Activated naive CD4-positive, alpha-beta T cell treated with anti-CD3 and anti-CD28 coated beads, Interleukin-2, amount 50 U/mL, for 16 hours (primary cell): Measurements from ENCODE around the gene CRHR1.

Source experiments
- DNase-seq: peaks from one replicate; pipeline ENCODE4 v3.0.0-alpha.2; 2020

CRHR1 gene

GRCh38 chr17:45824901-45825492 lies 40.9 kb downstream of the CRHR1 start:
- no peak for DNase-seq

- DNase-seq: no peak
Observed at GRCh38 chr17:45825792-45826191, 41.7 kb downstream of the CRHR1 start.

- DNase-seq: no peak
Observed at GRCh38 chr17:45826919-45827588, 42.9 kb downstream of the CRHR1 start.

- no peak for DNase-seq
Observed at GRCh38 chr17:45828171-45828570, 44.1 kb downstream of the CRHR1 start.

- no peak for DNase-seq
Observed at GRCh38 chr17:45828582-45829133, 44.5 kb downstream of the CRHR1 start.

- DNase-seq: no peak
Observed at GRCh38 chr17:45833920-45834319, 49.8 kb downstream of the CRHR1 start.

GRCh38 chr17:45834471-45835396 lies 50.6 kb downstream of the CRHR1 start:
- DNase-seq: no peak

GRCh38 chr17:45835481-45835880 lies 51.4 kb downstream of the CRHR1 start:
- DNase-seq: no peak

GRCh38 chr17:45836047-45837044 lies 52.2 kb downstream of the CRHR1 start:
- no peak for DNase-seq

GRCh38 chr17:45837187-45837586 lies 53.1 kb downstream of the CRHR1 start:
- DNase-seq: no peak

GRCh38 chr17:45837603-45838002 lies 53.5 kb downstream of the CRHR1 start:
- DNase-seq: no peak

GRCh38 chr17:45838751-45839295 lies 54.7 kb downstream of the CRHR1 start:
- DNase-seq: no peak

GRCh38 chr17:45839442-45839841 lies 55.3 kb downstream of the CRHR1 start:
- DNase-seq: no peak

GRCh38 chr17:45841186-45841585 lies 57.1 kb downstream of the CRHR1 start:
- no peak for DNase-seq

- no peak for DNase-seq
Observed at GRCh38 chr17:45841883-45842525, 57.9 kb downstream of the CRHR1 start.

GRCh38 chr17:45843722-45844121 lies 59.6 kb downstream of the CRHR1 start:
- DNase-seq: no peak

GRCh38 chr17:45844695-45845375 lies 60.7 kb downstream of the CRHR1 start, which contains the start of gene SPPL2C:
Gene SPPL2C, plus strand, starts transcription at chr17:45844881. Its CDS starts 26 bp downstream, at chr17:45844907.
- DNase-seq: no peak

- DNase-seq: no peak
Observed at GRCh38 chr17:45845376-45846185, 61.5 kb downstream of the CRHR1 start.

- DNase-seq: no peak
Observed at GRCh38 chr17:45846223-45846622, 62.1 kb downstream of the CRHR1 start.

GRCh38 chr17:45846646-45847045 lies 62.5 kb downstream of the CRHR1 start:
- DNase-seq: no peak
